GM21423 (cell line): ENCODE data around the gene SLC1A7.

Source experiments
- ATAC-seq: cut with Tn5 transposase; IDR thresholded peaks from one replicate; pipeline ENCODE4 v1.9.1; 2021; ENCODE audit warnings: mild to moderate bottlenecking, moderate library complexity; ENCODE audit not compliant: unreplicated experiment

SLC1A7 gene

DNA sequence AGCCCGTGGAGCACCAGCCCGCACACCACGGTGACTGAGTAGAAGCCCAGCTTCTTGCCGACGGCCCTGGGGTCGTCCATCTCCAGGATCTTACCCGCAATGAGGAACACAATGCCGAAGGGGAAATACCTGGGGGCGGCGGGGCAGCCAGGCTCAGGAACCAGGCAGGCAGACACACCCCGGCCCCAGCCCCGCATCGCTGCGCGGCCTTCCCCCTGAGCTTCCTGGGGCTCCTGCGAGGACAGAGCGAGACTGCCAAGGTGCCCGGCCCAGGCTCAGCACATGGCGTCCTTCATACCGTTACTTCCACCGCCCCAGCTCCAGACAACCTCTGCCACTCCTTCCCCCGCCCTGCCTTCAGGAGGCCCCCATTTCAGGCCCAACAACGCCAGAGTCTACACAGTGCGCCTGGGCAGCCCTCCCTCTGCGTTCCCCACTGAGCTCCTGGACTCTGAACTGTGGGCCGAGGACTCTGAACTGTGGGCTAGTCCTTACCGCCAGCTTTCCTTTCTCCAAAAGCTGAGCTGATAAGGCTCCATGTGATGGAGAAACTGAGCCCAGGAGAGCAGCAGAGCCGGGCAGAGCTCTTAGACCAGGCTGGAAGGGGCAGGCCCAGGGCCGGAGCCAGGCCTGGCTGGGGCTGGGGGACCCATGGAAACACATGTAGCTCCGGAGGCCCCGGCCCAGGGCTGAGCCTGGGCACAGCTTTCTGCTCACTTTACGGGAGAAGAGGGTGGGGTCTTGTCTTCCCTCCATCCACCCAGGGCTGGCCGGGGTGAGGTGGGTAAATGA is 49.6 kb downstream of the SLC1A7 start:
- ATAC-seq, result no peak

DNA sequence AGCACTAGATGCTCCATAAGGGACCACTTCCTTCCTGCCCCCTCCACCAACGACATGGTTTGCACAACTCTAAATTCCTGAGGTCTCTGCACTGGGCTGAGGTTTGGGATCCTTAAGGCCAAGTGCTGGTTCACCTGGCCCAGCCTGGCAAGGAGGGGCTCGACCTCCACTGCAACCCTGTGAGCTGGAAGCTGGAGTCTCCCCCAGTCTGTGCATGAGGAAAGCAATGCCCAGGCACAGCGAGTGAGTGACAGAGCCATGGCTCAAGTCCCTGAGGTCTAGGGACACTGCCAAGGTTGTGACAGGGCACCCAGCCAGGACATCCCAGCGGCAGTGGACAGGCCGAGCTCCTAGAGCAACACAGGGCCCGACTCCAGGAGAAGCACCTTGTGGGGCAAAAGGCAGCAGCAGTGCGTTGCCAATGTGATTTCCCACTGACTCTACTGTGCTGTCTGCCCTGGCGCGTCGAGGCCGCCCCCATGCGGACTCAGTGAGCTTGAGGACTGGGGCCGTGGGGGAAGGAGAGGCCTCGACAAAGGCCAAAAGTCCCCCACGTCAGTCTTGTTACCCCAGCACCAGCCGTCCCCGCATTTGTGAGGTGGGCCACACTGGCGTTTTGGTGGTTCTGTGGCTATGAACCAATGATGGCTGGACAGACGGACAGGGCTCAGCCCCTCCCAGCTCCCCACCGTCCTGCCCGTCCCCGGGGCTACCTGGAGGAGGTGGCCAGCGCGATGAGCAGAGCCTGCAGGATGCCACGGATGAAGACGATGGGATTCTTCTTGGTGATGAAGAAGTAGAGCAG is 50.4 kb downstream of the SLC1A7 start:
- ATAC-seq, result no peak

DNA sequence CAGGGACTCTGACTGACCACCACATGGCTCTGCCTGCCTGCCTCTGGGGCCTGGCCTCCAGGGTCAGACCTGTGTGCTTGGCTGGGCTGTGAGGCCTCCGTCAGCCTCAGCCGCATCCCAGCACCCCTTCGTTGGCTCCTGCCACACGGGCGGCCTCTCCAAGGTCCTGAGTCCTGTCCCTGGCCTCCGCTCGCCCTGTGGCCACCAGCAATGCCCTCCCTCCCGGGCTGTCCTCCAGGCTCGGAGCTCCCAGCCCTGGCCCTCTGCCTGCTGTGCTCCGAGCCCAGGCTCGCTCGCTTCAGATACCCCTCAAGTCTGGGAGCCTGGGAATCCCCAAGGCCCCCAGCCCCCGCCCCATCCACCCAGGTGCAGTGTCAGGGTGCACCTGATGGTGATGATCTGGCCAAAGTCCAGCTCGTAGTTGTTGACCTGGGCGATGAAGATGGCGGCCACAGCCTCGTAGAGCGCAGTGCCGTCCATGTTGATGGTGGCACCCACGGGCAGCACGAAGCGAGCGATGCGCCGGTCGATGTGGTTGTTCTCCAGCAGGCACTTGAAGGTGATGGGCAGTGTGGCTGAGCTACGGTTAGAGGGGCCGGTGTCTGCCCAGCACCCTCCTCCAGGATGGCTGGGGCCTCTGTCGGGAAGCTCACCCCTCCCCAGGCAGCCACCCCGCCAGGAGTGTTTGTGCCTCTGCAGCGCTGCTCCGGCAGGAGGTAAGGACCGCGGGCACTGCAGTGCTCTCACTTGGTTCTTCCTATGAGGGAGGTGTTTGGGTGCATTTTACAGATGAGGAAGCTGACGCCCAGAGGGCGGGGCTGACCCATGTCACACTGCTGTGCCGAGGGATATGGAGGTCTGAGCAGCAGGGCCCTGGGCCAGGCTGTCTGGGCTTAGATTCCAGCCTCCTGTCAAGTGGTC is 52.0 kb downstream of the SLC1A7 start:
- ATAC-seq, result no peak

DNA sequence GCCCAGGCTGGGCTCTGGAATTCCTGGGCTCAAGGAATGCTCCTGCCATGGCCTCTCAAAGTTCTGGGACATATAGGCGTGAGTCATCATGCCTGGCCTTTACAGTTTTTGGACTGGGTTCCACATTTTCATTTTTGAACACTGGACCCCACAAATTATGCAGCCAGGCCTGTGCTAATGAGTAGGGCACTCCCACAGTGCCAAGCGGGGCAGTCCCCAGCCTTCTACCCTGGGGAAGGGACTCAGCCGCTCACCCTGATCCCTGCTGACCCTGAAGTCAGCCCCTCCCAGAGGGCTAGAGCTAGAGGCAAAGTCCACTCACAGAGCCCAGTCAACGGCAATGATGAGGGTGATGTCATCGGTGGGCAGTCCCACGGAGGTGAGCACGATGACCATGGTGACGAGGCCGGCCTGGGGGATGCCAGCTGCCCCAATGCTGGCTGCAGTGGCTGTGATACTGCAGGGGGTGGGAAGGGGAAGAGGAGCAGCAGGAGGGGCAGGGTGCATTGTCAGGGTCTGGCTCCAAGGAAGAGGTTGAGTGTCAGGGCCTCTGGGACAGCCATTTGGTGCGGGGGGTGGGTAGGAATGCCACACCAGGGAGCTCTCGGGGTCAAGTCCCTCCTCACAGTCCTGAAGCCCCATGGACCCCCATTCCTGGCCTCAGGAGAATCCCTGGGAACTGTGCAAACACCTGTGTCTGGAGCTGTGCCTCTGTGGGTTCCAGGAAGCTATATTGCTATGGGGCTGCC is 52.8 kb downstream of the SLC1A7 start:
- ATAC-seq, result no peak

DNA sequence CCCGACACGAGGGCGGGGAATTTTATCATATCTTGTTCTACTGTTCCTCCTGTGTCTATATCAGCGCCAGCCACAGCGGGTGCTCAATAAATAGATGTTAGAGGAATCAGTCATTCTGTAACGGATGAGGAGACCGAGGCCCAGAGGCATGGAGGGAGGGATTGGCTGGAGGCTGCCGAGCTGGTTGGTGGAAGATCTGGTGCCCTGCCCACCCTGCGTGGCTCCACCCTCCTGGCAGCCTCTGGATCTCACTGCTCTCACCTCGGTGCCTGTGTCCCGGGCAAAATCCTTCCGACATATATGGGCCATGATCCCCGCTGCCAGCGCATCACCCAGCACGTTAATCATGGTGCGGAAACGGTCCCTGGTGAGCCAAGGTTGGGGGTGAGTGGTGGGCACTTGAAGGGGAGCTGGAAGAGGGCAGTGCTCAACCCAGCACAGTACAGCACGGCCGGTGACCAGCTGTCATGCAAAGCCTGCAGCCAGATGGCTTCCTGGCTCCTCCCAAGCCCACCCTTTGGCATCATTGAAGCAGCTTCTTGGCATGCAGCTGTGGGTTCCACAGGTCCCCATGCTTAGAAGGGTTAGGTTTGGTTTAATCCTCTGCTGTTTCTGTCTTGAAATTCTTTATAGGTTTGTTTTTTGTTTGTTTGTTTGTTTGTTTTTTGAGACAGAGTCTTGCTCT is 53.7 kb downstream of the SLC1A7 start:
- no peak for ATAC-seq

DNA sequence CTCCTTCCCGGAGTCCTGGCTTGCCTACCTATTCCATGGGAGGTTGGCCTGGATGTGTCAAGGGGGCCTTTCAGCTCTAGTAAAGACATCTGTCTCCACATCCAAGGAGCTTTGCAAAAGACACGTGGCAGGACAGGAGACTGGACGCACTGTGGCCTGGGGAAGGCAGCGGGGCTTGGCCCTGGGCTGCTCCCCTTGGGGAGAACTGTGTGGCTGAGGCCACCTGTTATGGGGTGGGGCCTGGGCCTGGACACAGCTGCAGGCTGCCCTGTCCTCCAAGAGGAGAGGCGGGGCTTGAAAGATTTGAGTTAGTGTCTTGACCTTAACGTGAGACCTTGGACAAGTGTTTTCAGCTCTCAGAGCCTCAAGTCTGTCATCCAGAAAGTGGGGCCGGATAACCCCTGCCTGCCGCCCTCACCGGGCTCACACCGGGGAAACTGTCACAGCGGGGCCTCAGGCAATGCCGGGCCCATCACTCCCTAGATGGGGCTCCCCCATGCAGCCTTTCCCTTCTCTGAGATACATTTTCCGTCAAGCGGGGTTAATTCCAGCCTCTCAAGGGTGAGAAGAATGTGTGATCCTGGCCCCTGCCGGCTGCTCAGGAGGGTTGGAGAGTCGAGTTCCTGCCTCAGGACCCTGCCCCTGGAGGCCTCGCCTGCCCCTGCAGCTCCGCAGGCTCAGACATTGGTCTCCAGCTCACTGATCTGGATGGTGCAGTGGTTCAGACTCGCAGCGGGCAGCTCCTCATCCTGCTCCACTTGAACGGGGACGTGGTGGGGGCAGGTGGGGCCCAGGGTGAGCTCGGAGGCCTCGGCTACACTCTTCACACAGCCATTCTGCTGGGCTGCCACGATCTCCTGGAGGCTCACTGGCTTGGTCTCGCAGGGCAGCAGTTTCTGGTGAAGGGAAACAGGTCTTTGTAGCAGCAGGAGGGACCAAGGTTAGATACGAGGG is 54.8 kb downstream of the SLC1A7 start:
- ATAC-seq, result no peak

DNA sequence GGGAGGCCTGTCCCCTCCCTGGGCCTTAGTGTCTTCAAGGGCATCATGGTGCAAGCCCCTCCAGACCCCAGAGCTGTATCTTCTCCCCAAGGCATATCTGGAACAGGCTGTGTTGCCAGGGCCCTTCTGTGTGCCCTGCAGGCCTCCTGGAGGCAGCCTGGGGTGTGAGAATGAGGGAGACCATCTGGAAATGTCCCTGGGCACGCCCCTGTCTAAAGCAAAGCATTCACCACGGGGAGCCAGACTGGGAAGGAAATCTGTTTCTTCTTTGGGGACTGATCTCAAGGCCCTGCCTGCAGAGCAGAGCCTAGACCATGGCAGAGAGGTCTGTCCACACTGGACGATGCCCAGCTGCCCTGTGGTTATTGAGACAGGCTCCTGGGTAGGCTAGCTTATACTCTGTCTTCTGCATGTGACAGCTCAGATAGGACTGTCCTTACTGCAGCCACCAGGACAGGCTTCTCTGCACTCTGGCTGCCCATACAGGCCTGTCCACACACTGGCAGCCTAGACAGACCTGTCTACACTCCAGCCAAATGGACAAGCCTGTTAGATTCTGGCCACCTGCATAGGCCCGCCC is 55.9 kb downstream of the SLC1A7 start:
- ATAC-seq, result no peak

DNA sequence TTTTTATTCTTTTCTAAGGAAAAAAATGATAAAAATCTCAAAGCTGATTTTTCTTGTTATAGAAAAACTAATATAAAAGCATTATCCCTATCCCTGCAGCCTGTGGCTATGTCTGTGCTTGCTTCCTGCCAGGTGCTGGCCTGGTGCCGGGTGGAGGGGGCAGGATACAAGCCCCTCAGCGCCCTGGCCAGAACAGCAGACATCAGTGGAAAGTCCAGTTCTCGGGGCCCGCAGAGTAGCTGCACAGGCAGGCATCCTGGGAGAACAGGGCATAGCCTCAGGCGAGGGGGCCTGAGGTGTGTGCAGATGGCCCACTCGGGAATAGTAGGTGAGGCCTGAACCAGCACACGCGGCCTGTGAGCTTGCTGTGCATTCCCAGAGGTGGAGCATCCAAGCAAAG is 57.0 kb downstream of the SLC1A7 start:
- ATAC-seq, result no peak

DNA sequence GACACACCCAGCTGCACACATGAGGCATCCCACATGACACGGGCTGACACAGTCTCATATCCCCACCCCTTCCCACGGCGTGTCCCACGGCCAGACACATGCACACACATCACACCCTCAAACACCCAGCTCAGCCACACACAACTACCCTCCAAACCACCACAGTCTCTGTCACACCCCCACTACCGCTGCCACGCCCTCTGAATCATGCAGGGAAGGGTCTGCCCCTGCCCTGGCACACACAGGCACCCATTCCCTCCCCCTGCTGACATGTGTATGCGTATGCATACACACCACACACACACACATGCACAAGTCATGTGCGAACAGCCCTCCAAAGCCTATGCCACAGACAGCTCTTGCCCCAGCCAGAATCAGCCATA is 57.9 kb downstream of the SLC1A7 start:
- no peak for ATAC-seq

DNA sequence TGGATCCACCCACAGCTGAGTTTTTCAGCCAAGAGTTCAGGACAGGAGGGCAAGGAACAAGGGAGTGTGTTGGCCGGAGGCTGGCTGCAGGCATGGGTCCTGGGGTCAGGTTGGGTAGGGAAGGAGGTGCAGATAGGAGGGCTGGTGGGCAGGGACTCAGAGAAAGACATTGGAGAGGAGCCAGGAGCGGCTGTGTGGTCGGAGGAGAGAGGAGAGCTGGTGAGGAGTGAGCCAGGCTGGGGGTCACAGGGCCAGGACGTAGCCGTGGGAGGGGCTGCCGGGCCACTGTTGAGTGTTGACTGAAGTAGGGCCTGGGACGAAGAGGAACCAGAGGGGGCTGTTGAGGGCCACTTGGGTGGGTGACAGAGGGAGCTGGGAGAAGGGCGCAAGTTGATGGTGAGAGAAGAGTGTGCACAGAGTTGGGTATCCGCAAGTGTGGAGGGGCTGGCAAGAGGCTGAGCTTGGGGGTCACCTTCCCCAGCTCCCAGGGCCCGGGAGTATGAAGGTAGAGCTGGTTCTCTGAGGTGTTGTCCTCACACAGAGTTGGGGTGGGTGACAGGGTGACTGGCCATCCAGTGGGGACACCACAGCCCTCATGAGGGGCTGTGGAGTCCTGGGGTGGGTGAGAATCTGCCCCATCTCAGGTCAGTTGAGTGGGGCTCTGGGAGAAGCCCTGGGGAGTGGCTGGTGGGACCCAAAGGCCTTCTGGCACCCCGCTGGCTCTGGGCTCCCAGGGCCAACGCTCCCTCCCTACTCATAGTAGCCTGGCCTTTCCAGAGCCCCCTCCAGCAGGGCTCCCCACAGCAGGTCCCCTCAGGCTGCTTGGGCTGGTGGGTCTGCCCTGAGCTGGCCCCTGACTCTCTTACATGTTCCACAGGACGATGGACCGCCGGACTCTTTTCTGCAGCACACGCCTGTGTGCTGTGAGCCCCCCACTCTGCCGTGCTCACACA is 58.5 kb downstream of the SLC1A7 start:
- ATAC-seq, result no peak

DNA sequence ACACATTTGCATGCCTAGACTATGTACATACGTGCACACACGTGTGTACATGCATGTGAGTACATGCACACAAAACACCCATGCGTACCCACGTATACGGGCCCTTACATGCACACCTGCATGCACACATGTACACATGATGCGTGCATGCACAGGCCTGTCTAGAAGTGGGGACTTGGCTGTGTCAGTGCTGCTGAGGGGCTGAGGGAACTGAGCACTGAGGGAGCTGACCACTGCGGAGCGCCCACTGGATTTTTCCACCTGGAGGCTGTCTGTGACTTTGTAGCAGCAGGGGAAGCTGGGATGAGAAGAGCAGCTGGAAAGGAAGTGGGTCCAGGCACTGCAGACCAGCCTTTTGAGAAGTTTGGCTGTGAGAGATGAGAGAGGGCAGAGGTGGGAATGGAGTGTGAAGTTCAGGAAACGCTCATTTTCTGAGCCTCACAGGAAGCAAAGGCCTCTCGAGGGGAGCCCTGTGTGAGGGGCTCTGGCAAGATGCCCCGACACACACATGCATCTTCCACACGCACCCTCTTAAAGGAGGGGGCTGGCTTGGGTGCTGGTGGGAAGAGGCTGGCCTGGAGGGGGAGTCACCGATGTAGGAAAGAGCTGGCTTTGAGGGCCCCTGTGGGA is 59.5 kb downstream of the SLC1A7 start:
- no peak for ATAC-seq

DNA sequence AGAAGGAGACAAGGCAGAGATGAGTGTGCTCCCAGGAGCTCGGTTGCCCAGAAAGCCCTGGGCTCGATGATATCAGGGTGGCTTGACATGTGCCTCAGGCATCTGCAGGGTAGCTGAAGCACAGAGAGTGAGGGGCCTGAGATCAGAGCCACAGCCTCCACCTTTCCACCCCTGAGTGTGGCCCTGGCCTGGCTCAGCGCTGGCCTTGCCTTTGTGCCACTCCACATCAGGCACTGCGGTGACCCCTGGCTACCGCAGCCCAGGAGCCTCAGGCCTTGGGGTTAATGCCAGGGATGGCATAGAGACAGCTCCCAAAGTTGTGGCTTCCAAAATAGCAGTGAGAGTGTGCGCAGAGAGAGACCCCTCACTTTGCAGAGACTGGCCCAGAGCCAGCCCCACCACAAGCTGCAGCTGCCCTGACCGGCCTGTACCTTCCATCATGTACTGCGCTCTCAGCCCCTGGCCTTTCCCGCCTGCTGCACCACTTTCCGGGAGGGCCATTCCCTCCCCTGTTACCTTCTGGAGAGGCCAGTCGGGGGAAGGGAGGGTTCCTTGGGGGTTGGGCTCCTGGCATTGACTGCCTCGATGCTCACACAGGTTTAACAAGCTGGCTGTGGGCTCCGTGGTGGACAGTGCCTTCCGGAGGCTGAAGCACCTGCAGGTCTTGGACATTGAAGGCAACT is 60.9 kb downstream of the SLC1A7 start:
- no peak for ATAC-seq

DNA sequence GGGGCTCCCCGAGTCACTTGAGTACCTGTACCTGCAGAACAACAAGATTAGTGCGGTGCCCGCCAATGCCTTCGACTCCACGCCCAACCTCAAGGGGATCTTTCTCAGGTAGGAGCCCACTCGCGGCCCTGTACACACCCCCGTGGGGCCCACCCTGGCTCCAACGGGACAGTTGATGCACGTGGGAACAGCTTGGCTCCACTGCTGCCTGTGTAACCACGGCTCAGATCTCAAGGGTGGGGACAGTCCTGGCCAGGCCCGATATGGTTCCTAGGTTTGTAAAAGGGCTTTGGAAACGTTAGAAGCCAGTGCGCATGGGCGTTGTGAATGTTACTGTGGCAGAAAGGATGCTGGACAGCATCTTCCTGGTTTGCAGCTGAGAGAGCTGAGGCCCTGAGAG is 61.7 kb downstream of the SLC1A7 start:
- ATAC-seq, result no peak

DNA sequence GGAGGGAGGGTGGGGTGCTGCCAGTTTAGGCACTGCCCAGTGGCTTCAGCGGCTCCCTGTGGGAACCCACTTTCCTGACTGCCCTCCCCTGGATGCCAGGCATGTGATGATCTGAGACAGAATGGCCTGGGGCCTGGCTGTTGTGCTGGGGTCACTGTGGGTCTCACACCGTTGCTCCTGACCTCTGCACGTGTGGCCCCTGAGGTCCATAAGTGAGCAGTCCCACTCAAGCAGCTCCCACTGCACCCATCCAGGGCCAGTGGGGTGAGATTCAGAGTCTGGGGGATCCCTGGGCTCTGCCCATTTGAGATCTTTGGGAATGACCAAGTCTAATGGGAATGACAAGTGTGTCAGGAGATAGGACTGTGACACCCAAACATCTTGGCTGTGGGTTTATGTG is 62.4 kb downstream of the SLC1A7 start:
- ATAC-seq, result no peak

DNA sequence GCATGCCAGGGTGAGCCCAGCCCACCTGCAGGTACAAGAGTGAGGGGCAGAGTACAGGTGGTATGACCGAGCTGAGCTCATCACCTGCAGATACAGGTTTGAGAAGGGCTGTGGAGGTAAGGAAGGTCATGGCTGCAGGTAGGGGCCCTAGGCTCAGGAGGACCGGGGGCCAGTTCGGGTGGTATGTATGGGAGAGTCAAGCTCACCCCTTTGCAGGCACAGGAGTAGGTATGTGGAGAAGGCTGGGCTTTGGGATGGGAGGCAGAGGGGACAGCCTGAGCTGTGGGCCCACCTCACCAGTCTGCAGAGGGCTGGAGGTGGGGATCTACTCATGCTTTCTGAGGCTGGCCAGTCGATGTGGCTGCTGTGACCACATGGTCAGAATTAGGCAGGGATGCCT is 63.2 kb downstream of the SLC1A7 start:
- no peak for ATAC-seq

DNA sequence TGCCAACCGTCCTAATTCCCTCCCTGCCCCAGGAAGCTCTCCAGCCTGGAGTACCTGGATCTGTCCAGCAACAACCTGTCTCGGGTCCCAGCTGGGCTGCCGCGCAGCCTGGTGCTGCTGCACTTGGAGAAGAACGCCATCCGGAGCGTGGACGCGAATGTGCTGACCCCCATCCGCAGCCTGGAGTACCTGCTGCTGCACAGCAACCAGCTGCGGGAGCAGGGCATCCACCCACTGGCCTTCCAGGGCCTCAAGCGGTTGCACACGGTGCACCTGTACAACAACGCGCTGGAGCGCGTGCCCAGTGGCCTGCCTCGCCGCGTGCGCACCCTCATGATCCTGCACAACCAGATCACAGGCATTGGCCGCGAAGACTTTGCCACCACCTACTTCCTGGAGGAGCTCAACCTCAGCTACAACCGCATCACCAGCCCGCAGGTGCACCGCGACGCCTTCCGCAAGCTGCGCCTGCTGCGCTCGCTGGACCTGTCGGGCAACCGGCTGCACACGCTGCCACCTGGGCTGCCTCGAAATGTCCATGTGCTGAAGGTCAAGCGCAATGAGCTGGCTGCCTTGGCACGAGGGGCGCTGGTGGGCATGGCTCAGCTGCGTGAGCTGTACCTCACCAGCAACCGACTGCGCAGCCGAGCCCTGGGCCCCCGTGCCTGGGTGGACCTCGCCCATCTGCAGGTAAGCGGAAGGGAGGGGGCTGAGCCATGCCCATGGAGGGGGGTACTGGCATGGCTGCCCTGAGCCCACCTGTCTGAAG is 63.9 kb downstream of the SLC1A7 start:
- ATAC-seq, result no peak
